ENCODE measurements around the gene MYB.
"Not testable (repeated sequence)": the region's sequence is repeated elsewhere in the genome, so short reads cannot be mapped to it uniquely, and the experiment has no call there.

Gene MYB

DNA sequence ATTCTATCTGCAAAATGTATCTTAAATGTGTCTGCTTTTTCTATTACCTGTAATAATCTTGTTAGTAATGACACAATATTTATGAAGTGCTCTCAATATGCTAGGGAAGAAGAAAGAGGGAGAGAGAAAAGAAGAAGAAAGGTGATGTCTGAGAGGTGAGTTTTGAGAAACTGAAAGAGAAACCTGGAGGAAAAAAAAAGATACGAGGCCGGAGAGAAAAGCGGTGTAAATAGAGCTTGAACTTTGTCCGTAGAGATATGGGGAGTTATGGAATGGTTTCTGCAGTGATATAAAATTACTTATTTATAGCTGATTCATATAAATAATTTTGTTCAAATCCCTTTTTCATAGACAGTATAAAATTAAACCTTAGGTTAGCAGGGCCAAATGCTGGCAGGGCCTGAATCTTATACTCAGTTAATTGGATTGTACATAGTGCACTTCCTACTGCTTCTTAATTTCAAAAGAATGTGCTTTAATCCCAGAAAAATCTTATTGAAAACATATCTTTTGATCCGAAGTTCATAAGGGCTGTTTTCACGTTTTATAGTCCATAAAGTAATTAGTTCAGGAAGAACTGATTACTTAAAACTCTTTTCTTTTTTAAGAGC is 43.0 kb downstream of the MYB start:
- DNase-seq, result no peak

DNA sequence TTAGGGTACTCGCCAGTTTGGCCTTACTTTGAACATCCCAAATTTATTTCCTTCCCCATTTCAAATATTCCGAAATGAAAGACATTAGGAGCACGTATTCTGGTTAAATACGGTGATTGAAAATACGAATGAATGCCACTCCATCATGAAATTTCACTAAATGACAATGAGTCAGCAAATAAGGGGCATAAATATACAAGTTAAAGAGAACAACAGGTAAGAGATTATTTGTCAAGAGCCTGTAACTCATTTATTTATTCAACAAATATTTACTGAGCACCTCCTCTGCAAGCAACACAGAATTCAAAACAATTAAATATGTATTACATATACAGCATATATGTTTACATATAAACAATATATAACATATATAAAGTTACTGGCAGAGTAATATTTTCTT is 44.8 kb downstream of the MYB start:
- DNase-seq, result no peak

GRCh38 chr6:135226537-135226936 is 45.4 kb downstream of the MYB start:
- DNase-seq, result no peak

- no peak for DNase-seq
Measured at GRCh38 chr6:135227349-135227748, 46.2 kb downstream of the MYB start.

DNA sequence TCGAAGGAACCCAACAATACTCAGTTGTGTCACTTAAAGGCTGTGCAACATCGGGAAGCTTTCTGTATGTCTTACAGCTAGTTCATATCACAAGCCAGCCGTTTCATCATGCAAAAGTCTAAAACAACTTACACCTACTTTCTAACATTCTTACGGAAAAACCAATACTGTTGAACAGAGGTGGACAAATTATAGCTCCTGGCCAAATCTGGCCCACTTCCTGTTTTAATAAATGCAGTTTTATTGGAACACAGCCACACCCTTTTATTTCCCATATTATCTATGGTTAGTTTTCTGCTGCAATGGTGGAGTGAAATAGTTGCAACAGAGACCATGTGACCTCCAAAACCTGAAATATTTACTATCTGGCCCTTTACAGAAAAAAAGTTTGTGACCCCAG is 46.6 kb downstream of the MYB start:
- no peak for DNase-seq

- DNase-seq, result no peak
Measured at GRCh38 chr6:135228486-135228885, 47.4 kb downstream of the MYB start.

DNA sequence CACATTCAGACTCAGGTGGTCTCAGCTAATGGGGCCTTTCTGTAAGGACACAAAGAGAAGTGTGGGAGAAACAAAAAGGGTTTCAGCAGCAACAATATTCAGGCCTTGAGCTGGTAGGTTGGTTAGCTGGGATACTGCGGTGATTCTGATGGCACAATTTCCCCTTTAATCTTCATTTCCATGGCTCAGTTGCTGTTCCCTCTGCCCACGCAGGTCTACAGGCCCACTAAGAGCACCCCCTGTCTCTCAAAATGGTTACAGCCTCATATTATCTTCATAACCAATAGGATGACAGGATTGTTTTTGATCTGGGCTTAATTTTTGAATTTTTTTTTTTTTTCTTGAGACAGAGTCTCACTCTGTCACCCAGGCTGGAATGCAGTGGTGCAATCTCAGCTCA is 48.9 kb downstream of the MYB start:
- no peak for DNase-seq

- DNase-seq, result peak; percentile 47
Measured at GRCh38 chr6:135230711-135231468, 49.8 kb downstream of the MYB start.

GRCh38 chr6:135231469-135231844 is 50.3 kb downstream of the MYB start:
- DNase-seq, result no peak

GRCh38 chr6:135233686-135234491 is 52.8 kb downstream of the MYB start:
- DNase-seq, result no peak

DNA sequence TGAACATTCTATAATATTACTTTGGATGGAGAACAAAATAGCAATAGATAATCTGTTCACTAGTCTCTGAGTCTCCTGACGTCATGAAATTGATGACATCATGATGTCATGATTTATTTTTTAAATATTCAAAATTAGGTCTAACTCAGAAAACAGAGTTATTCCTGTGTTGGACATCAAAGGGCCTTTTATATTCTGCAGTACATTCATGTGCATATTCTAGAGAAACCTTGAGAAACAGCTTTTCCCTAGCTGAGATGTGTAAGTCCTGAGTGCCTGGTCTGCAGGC is 53.3 kb downstream of the MYB start:
- no peak for DNase-seq

GRCh38 chr6:135235716-135236115 is 54.6 kb downstream of the MYB start:
- DNase-seq, result no peak

DNA sequence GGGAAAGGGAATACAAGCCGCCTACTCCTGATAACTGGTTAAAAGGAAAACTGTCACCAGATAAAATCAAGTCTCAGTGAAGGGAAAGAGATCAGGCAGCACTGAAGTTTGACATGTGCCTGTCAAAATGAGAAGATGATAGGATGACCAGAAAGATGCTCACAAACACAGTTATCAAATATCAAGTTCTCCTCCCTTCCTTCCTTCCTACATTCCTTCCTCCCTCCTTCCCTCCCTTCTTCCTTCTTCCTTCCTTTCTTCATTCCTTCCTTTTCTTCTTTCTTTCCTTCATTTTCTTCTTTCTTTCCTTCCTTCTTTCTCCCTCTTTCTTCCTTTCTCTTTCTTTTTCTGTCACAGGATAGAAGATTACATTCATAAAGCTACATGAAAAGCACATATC is 55.2 kb downstream of the MYB start:
- DNase-seq, result no peak

DNA sequence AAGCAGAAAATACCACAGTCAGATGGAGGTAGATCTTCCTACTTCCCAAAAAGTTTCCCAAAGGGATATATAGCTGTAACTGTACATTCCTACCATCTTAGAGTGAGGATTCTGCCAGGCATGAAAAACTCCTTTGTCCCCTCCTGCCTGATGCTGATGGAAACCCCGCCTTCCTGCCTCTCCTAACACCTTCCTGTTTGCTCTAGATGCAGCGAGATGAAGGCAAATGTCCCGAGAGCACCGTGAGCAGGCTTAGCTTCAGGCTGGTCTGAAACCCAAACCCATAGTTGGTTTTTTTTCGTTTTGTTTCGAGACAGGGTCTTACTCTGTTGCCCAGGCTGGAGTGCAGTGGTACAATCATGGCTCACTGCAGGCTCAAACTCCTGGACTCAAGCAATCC is 55.6 kb downstream of the MYB start:
- DNase-seq, result no peak

GRCh38 chr6:135240711-135241110 is 59.6 kb downstream of the MYB start:
- no peak for DNase-seq

- no peak for DNase-seq
Measured at GRCh38 chr6:135243871-135244796, 63.0 kb downstream of the MYB start.

GRCh38 chr6:135244805-135245204 is 63.7 kb downstream of the MYB start:
- no peak for DNase-seq

- DNase-seq, result not testable (repeated sequence)
Measured at GRCh38 chr6:135246412-135247012, 65.4 kb downstream of the MYB start.

- DNase-seq, result no peak
Measured at GRCh38 chr6:135250234-135250633, 69.1 kb downstream of the MYB start.

DNA sequence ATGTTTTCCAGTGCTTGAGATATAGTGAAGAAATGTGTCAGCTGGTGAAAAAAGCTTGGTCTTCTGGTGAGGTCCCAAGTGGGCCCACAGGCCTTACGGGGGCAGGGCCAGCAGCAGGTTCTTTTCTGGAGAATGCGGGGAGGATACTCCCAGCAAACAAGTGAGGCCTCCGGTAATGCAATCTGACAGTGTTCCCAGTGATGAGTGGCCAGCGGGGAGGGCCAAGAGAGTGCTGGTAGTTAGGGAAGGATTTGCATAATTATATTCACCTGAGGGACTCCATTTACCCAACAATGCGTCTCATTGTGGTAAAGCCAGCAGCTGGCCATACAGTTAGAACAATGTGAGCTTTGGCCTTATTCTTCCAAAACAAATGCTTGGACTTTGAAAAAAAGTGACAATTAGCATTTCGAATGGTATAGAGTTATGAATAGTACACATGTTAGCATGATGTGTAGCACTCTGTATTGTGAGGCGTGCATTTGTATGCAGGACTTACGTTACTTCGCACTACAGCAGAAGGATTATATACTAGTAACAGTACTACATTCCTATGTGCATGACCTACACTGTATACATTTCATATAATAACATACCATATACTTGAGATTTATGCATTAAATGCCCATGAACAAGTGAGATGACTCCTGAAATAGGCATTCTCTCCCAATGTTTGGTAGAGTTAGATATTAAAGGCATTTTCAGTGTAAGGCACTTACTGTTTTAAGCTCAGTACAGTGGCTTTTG is 69.8 kb downstream of the MYB start:
- no peak for DNase-seq

DNA sequence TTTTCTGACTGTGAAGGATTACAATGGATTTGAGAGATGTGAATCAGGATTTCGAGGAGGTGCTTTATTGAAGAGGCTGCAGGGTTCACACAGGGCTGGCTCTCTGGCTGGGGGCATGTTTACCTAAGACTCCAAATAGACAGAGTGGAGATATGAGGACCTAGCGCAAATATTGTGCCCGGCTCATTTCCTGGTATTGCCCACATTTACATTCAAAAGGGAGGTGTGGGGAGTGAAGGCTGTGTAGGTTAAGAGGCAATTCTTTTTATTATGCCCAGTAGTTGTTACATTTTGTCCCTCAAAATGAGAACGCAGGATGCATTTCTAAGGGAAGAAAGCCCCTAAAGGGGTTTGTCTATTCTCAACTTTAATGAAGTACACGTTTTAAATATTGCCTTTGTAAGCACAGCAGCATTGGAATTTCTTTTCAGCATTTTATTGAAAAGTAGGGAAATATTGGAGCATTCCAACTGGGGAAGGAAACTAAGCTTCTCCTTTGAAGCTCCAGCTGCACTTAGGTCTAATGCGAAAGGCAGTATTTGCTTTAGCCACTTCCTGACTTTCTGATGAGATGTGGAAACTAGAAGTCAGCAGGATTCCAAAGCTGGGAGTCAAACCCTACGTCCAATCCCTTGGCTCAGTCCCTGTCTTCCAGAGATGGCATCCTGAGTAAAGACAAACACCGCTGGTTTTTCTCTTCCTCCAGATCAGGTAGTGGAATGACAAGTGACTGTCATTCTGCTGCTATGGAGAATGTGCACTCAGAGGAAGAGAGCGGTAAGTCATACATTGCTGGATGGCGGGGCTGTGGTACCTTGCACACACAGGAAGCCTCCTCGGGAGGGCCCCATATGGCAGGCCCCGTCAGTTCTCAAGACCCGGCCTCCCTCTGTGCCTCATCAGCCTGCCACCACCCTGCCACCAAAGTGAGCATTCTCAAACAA is 70.7 kb downstream of the MYB start:
- peak; percentile 56 for DNase-seq
